ENCODE data around the gene NTNG1. TPM values are rescaled to one million over a fixed set of nuclear protein-coding genes. Genes with fewer than 3 reads are reported as not detected.

NTNG1 gene
- total RNA-seq, 6 donors from 2014 or later: 1.5 to 11.5 (median 6.8) TPM

GRCh38 chr1:107378866-107379265, 238.0 kb downstream of the NTNG1 start:
- H3K9me3 ChIP-seq: no peaks in the 10 kb centered on the region
- ATAC-seq (ENCODE audit: low FRiP score in 2 of 2) (no peak), DNase-seq (no peak)
- H3K27me3 ChIP-seq: no peaks in the 10 kb centered on the region
- no peak overlapping the region for H3K27ac ChIP-seq
- no peaks in the 10 kb centered on the region for H3K36me3 ChIP-seq
- 84 to 94% methylated on average over 2 of the region's 2 CpGs for WGBS, 2 donors
- no peaks in the 10 kb centered on the region for H3K4me1 ChIP-seq
- TF ChIP-seq POLR2AphosphoS5 (IDR thresholded peaks at IDR 0.05): no peak
- TF ChIP-seq EP300 (IDR thresholded peaks at IDR 0.05): no peak
- TF ChIP-seq CTCF (IDR thresholded peaks at IDR 0.05): no peak
- no peak for TF ChIP-seq POLR2A (IDR thresholded peaks at IDR 0.05)
- no peak overlapping the region for H3K4me3 ChIP-seq

GRCh38 chr1:107379826-107380225, 239.0 kb downstream of the NTNG1 start:
- Histone ChIP-seq H3K4me1 (no peaks in the 10 kb centered on the region), H3K27ac (no peak overlapping the region), H3K9me3 (no peaks in the 10 kb centered on the region), H3K27me3 (no peaks in the 10 kb centered on the region), H3K36me3 (no peaks in the 10 kb centered on the region), H3K4me3 (no peak overlapping the region)
- TF ChIP-seq POLR2AphosphoS5 (IDR thresholded peaks at IDR 0.05) (no peak), EP300 (IDR thresholded peaks at IDR 0.05) (no peak), CTCF (IDR thresholded peaks at IDR 0.05) (no peak), POLR2A (IDR thresholded peaks at IDR 0.05) (no peak)
- DNase-seq (no peak), ATAC-seq (ENCODE audit: low FRiP score in 2 of 2) (no peak)

DNA sequence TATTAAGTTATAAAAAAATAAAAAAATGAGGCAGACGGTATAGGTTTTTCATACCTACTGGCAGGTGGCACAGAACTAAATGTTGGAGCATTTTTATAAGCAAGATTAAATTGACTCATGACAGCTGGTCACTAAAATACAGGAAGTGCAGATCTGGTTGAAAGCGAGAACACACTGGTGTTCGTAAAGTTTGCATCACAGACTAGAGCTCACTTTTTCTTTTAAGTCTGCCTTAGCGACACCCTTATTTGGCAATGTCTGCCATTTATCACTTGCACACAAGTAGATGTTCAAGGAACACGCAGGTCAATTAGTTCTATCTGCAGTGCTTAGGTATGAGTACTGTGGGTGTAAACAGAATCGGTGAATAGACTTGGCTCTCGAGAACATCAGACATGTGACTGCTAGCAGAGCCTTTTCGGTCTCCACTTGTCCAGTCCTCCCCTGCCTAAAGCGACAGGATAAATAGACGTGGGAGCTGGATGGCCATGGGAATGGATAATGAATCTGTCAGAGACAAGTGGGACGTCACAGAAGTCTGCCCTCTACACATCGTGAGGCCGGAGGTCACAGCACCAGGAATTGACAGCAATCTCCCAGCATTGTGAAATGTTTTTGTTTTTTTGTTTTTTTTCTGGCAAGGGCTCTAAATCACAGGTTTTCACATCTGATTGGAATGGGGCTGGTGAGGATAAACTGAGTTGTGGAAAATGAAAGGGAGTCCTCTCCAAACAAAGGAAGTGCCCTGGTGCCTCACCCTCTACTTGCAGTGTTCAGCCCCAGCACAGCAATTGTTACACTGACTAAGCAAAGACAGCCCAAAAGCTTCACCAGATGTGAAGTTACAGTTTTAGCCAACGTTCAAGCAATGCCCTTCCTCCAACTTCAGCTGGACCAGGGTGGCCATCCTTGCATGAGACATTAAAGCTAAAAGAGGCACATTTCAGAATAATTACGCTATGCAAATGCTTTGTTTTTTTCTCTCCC, 248.9 kb downstream of the NTNG1 start:
- Histone ChIP-seq H3K9me3 (no peaks in the 10 kb centered on the region), H3K36me3 (no peaks in the 10 kb centered on the region), H3K4me3 (peak overlapping the region in 3 of 4 donors; percentile 5 to 21 (median 18)), H3K4me1 (no peaks in the 10 kb centered on the region), H3K27me3 (no peaks in the 10 kb centered on the region), H3K27ac (peak overlapping the region in 3 of 4 donors; percentile 22 to 69 (median 46))
- DNase-seq (no peak), ATAC-seq (ENCODE audit: low FRiP score in 2 of 2) (no peak)
- no peak for TF ChIP-seq POLR2AphosphoS5 (IDR thresholded peaks at IDR 0.05)
- TF ChIP-seq CTCF (IDR thresholded peaks at IDR 0.05): no peak
- no peak for TF ChIP-seq POLR2A (IDR thresholded peaks at IDR 0.05)
- TF ChIP-seq EP300 (IDR thresholded peaks at IDR 0.05): no peak
- 54% methylated on average over 15 of the region's 15 CpGs for WGBS, 2 donors

DNA sequence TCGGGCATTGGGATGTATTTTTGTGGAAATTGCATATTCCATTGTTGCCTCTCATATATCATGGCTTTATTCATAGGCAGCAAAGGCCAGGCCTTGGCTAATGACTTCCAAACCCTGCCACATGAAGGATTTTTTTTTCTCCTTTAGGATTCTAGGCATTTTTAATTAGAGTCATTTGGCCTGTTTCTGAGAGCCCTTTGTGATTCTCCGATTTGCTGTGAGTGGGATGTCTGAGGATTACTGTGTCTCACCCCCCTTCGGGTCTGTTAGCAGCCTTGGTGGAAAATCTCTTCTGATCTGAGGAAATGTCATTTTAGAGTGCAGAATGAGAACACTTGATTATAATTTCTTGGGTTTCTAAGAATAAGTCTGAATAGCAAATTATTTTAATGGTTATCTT, 253.5 kb downstream of the NTNG1 start:
- Histone ChIP-seq H3K9me3 (no peaks in the 10 kb centered on the region), H3K36me3 (no peaks in the 10 kb centered on the region), H3K27me3 (no peaks in the 10 kb centered on the region), H3K27ac (no peak overlapping the region), H3K4me1 (no peaks in the 10 kb centered on the region), H3K4me3 (no peak overlapping the region)
- DNase-seq (no peak), ATAC-seq (ENCODE audit: low FRiP score in 2 of 2) (no peak)
- 84 to 86% methylated on average over 3 of the region's 3 CpGs for WGBS, 2 donors
- TF ChIP-seq POLR2A (IDR thresholded peaks at IDR 0.05) (no peak), EP300 (IDR thresholded peaks at IDR 0.05) (no peak), POLR2AphosphoS5 (IDR thresholded peaks at IDR 0.05) (no peak), CTCF (IDR thresholded peaks at IDR 0.05) (no peak)
